ENCODE results near the gene C16orf89.

C16orf89 gene

GRCh38 chr16:5016967-5017677, 48.6 kb downstream of the C16orf89 start:
- DNase-seq: no peak
- in situ Hi-C loops (cut with HindIII; ENCODE audit: low pct_ligation_motif_present, low pct_unique_long_range_greater_than_20kb, low sequenced_read_pairs): no loop called here

GRCh38 chr16:5015887-5016286, 49.9 kb downstream of the C16orf89 start:
- in situ Hi-C loops (cut with HindIII; ENCODE audit: low pct_ligation_motif_present, low pct_unique_long_range_greater_than_20kb, low sequenced_read_pairs): no loop called here
- no peak for DNase-seq

GRCh38 chr16:5015351-5015750, 50.4 kb downstream of the C16orf89 start:
- no peak for DNase-seq
- in situ Hi-C loops (cut with HindIII; ENCODE audit: low pct_ligation_motif_present, low pct_unique_long_range_greater_than_20kb, low sequenced_read_pairs): no loop called here

- in situ Hi-C loops (cut with HindIII; ENCODE audit: low pct_ligation_motif_present, low pct_unique_long_range_greater_than_20kb, low sequenced_read_pairs): no loop called here
- DNase-seq: no peak
These were observed 52.9 kb downstream of the C16orf89 start for GRCh38 chr16:5012887-5013286.

- in situ Hi-C loops (cut with HindIII; ENCODE audit: low pct_ligation_motif_present, low pct_unique_long_range_greater_than_20kb, low sequenced_read_pairs): no loop called here
- no peak for DNase-seq
These were observed 54.1 kb downstream of the C16orf89 start for GRCh38 chr16:5011637-5012036.

- in situ Hi-C loops (cut with HindIII; ENCODE audit: low pct_ligation_motif_present, low pct_unique_long_range_greater_than_20kb, low sequenced_read_pairs): no loop called here
- DNase-seq: no peak
These were observed 55.0 kb downstream of the C16orf89 start for GRCh38 chr16:5010576-5011329.

GRCh38 chr16:5008311-5008731, 57.4 kb downstream of the C16orf89 start:
- no peak for DNase-seq
- in situ Hi-C loops (cut with HindIII; ENCODE audit: low pct_ligation_motif_present, low pct_unique_long_range_greater_than_20kb, low sequenced_read_pairs): no loop called here

- no peak for DNase-seq
- in situ Hi-C loops (cut with HindIII; ENCODE audit: low pct_ligation_motif_present, low pct_unique_long_range_greater_than_20kb, low sequenced_read_pairs): no loop called here
These were observed 58.5 kb downstream of the C16orf89 start for GRCh38 chr16:5007256-5007655.

- in situ Hi-C loops (cut with HindIII; ENCODE audit: low pct_ligation_motif_present, low pct_unique_long_range_greater_than_20kb, low sequenced_read_pairs): no loop called here
- DNase-seq: no peak
These were observed 59.2 kb downstream of the C16orf89 start for GRCh38 chr16:5006348-5007193.

- DNase-seq: no peak
- in situ Hi-C loops (cut with HindIII; ENCODE audit: low pct_ligation_motif_present, low pct_unique_long_range_greater_than_20kb, low sequenced_read_pairs): no loop called here
These were observed 59.8 kb downstream of the C16orf89 start for GRCh38 chr16:5005916-5006315.

GRCh38 chr16:5004311-5004710, 61.4 kb downstream of the C16orf89 start:
- in situ Hi-C loops (cut with HindIII; ENCODE audit: low pct_ligation_motif_present, low pct_unique_long_range_greater_than_20kb, low sequenced_read_pairs): no loop called here
- no peak for DNase-seq

GRCh38 chr16:5003828-5004227, 61.9 kb downstream of the C16orf89 start:
- no peak for DNase-seq
- in situ Hi-C loops (cut with HindIII; ENCODE audit: low pct_ligation_motif_present, low pct_unique_long_range_greater_than_20kb, low sequenced_read_pairs): no loop called here

- in situ Hi-C loops (cut with HindIII; ENCODE audit: low pct_ligation_motif_present, low pct_unique_long_range_greater_than_20kb, low sequenced_read_pairs): no loop called here
- DNase-seq: no peak
These were observed 62.5 kb downstream of the C16orf89 start for GRCh38 chr16:5003211-5003610.

GRCh38 chr16:5002699-5003143, 63.0 kb downstream of the C16orf89 start:
- no peak for DNase-seq
- in situ Hi-C loops (cut with HindIII; ENCODE audit: low pct_ligation_motif_present, low pct_unique_long_range_greater_than_20kb, low sequenced_read_pairs): no loop called here

- DNase-seq: no peak
- in situ Hi-C loops (cut with HindIII; ENCODE audit: low pct_ligation_motif_present, low pct_unique_long_range_greater_than_20kb, low sequenced_read_pairs): no loop called here
These were observed 63.8 kb downstream of the C16orf89 start for GRCh38 chr16:5001986-5002385.

- DNase-seq: no peak
- in situ Hi-C loops (cut with HindIII; ENCODE audit: low pct_ligation_motif_present, low pct_unique_long_range_greater_than_20kb, low sequenced_read_pairs): no loop called here
These were observed 64.2 kb downstream of the C16orf89 start for GRCh38 chr16:5001571-5001970.

GRCh38 chr16:5000573-5001001, 65.2 kb downstream of the C16orf89 start:
- in situ Hi-C loops (cut with HindIII; ENCODE audit: low pct_ligation_motif_present, low pct_unique_long_range_greater_than_20kb, low sequenced_read_pairs): no loop called here
- DNase-seq: no peak

GRCh38 chr16:4994719-4995434, 70.9 kb downstream of the C16orf89 start:
- in situ Hi-C loops (cut with HindIII; ENCODE audit: low pct_ligation_motif_present, low pct_unique_long_range_greater_than_20kb, low sequenced_read_pairs): no loop called here
- DNase-seq: no peak

Measured in ACHN (cell line).